ENCODE results near the gene SCT.

SCT gene

DNA sequence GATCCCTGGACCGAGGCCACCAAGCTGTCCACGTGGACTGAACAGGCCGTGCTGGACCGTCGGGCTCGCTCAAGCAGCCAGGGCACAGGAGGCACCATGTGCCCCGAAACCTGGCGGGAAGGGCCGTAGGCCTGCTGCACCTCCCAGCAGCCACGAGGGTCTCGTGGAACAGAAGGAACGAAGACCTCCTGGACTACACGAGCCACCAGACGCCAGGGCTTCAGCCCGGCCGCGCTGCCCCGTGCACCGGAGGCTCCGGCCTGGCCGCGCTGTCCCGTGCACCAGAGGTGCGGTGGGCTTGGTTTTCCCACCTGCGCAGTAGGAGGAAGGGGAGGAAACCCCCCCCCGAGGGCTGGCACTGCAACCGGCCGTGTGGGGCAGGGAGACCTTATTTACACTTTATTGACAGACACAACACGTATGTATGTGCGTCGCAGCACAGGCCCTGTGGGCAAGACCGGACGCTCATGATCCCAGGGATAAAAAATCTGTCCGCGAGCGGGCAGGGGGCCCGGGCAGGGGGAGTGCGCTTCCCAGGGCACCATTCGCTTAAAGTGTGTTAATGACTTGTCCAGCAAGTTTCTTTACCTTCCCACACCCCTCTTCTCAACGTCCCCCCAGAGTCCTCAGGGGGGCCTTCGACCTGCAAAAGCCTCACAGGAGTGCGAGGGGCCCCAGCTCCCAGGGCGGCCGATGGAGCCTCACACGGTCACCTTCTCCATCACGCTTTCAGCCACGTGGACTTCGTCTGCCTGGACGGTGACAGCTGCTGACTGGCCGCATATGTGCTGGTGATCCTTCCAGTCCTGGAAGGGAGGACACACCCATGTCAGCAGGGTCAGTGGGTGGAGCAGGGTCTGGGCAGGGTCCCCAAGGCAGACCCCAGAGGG is 17.1 kb upstream of the SCT start:
- DNase-seq (ENCODE audit: low read depth): no peak

DNA sequence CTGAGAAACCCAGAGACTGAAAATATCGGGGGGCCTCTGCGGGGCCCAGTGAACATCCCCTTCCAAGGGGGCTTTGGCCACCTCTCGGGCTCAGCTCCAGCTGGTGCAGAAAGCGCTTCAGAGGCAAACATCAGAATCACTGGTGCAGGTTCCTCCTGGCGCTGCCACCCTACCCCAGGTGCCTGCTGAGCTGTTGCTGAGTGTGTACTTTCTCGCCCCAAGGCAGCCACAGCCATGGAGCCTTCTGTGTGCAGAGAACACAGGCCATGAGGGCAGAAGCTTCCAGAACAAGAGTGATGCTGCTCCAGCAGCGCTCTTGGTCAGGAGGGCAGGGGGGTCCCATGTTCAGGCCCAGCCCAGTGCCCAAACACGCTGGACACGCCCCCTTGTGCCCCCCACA is 16.4 kb upstream of the SCT start:
- DNase-seq (ENCODE audit: low read depth): no peak

DNA sequence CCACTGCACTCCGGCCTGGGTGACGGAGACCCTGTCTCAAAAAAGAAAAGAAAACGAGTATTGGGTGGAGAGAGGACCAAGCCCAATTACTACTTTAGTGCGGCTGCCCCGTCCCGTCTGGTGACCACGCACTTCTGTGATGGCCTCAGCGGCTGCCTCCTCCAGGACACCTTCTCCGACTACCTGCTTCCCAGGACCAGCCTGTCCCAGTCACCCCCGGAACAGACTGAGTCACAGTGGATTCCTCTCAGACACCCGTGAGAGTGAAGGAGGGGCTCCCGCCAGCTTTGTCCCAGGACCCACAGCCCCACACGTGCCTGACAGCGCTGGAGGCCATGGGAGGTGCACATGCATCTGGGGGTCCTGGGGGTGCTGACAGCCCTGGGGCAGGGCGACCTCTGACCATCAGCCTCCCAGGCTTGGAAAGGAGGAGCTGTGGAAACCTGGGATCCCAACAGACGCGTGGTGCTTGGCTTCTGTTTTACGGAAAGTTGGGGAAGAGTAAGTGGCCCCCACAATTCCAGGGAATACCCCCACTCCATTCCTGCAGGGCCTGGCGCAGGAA is 14.9 kb upstream of the SCT start:
- no peak for DNase-seq (ENCODE audit: low read depth)

GRCh38 chr11:640021-640706 is 13.2 kb upstream of the SCT start:
- no peak for DNase-seq (ENCODE audit: low read depth)

- no peak for DNase-seq (ENCODE audit: low read depth)
Measured at GRCh38 chr11:639332-639955, 12.5 kb upstream of the SCT start.

DNA sequence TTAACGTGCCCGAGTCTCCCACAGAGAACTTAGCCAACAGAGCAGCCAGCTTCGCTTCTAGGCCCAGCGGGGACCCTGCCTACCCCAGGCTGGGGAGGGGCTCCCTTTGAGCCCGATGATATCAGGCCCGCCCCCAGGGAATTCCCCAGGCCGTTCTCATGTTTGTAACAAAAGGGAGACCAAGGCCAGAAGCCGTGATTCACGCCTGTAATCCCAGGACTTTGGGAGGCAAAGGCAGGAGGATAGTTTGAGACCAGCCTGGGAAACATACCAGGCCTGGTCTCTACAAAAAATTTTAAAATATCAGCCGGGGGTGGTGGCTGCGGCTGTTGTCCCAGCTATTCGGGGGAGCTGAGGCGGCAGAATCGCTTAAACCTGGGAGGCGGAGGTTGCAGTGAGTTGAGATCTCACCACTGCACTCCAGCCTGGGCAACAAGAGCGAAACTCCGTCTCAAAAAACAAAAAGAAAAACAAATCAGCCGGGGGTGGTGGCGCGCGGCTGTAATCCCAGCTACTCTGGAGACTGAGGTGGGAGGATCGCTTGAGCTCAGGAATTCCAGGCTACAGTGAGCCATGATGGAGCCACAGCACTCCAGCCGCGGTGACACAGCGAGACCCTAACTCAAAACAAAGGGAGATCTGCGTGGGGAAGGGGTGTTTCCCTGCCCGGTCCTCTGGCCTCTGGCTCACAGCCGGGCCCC is 11.8 kb upstream of the SCT start:
- no peak for DNase-seq (ENCODE audit: low read depth)

DNA sequence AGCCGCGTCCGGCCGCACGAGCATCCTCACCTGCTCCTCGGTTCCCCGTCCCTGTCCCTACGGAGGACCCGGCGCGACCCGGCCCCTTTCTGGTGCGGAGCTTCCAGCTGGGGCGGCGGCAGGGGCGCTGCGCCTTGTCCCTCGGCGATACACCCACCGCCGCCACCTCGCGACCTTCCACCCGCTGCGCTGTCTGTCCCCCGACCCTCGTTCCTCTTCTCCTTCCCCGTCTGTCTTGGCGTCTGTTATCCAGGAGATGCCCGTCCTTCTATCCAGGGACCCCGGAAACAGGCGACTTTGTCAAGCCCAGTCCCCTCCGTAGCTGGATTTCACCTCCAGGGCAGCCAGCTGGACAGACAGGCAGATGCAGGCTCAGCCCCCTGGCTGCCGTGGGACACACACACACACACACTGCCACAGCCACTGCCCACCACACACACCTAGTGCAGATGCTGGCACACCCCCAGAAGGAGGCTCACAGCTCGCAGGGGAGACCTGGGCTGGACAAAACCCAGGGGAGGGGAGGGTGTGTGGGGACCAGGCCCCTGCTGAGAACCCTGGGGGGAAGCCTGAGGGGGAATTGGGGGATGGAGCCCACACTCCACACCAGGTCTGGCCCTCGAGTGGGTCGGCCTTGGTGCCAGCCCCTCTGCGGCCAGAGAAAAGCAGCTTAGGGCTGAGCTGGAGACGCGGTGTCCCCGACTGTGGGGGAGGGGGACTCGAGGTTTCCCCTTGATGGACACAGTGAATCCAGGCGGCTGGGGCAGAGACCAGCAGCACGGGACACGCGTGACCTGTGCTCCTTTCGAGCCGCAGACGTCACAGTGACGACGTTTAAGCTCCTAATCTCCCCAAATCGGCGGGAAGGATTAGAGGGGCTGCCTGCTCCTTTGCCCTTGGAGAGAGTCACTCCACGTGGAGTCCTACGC is 10.9 kb upstream of the SCT start:
- no peak for DNase-seq (ENCODE audit: low read depth)

DNA sequence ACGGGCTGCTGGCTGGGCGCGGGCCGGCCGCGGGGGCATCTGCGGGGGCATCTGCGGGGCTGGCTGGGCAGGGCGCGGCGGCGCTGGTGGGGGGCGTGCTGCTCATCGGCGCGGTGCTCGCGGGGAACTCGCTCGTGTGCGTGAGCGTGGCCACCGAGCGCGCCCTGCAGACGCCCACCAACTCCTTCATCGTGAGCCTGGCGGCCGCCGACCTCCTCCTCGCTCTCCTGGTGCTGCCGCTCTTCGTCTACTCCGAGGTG is 10.3 kb upstream of the SCT start:
- no peak for DNase-seq (ENCODE audit: low read depth)

DNA sequence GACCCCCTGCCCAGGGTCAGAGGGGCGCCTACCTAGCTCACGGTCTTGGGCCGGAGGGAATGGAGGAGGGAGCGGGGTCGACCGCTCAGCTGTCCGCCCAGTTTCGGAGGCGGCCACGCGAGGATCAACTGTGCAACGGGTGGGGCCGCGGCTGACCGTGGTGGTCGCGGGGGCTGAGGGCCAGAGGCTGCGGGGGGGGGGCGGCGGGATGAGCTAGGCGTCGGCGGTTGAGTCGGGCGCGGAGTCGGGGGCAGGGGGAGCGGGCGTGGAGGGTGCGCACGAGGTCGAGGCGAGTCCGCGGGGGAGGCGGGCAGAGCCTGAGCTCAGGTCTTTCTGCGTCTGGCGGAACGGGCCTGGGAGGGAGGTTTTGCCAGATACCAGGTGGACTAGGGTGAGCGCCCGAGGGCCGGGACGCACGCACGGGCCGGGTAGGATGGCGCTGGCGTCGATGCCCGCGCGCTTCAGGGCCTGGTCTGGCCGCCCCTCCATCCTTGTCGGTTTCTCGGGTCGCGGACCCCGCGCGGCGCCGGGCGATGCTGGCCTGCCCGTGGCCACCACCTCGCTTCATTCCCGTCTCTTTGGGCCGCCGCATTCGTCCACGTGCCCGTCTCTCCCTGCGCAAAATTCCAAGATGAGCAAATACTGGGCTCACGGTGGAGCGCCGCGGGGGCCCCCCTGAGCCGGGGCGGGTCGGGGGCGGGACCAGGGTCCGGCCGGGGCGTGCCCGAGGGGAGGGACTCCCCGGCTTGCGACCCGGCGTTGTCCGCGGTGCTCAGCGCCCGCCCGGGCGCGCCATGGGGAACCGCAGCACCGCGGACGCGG is 9.7 kb upstream of the SCT start, which contains the start of gene DRD4:
TSS of gene DRD4 (plus strand) at position 759 of the 822 bp plus-strand sequence. CDS start at position 795, 36 bp downstream.
- DNase-seq (ENCODE audit: low read depth): no peak

DNA sequence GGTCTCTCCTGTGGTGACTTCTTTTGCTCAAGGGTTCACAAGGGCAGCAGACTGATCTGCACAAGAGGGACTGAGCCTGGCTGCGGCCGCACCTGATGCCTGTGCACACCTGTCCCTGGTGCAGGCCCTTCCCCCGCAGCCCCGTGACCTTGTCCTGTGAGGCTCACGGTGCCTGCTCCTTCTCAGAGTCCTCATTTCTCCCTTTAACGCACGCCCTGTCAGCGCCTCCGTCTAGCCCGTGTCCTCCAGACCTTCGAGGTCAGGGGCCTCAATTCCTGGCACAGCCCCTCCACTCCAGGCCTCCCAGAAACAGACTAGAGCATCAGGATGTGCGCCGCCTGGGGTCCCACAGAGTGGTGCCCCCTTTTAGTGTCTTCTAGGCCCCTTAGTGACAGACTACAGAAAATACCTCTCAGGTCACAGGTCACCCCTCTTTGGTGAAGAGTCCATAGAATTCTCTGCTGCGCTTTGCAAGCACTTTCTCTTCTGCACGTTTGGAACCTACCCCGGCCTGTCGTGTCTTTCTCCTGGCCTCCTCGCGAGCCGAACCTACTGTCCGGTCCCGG is 9.0 kb upstream of the SCT start:
- no peak for DNase-seq (ENCODE audit: low read depth)

DNA sequence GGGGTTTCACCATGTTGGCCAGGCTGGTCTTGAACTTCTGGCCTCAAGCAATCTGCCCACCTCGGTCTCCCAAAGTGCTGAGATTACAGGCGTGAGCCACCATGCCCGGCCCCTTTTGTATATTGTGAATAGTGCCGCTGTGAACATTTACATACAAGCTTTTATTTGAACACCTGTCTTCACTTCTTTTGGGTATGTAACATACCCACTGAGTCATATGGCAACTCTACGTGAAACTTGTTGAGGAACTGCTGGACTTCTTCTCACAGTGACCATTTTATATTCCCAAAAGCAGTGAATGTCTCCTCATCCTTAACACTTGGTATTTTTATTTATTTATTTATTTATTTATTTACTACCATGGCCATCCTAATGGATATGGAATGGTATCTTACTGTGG is 3.9 kb upstream of the SCT start:
- no peak for DNase-seq (ENCODE audit: low read depth)

DNA sequence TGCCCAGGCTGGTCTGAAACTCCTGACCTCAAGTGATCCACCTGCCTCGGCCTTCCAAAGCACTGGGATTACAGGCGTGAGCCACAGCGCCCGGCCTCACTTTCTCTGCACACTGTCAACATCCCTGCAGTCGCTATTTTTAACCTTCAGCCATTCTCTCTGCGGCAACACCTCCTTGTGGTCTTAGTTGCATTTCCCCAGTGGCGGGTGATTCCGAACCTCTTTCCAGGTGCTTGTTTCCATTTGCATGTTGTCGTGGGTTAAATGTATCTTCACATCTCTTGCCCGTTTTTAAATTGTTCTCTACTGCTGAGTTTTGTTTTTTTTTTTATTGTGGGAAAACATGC is 2.2 kb upstream of the SCT start:
- DNase-seq (ENCODE audit: low read depth): no peak

GRCh38 chr11:628056-628455 is 1.1 kb upstream of the SCT start:
- DNase-seq (ENCODE audit: low read depth): no peak

GRCh38 chr11:627308-627576 is 261 bp upstream of the SCT start:
- DNase-seq (ENCODE audit: low read depth): no peak

DNA sequence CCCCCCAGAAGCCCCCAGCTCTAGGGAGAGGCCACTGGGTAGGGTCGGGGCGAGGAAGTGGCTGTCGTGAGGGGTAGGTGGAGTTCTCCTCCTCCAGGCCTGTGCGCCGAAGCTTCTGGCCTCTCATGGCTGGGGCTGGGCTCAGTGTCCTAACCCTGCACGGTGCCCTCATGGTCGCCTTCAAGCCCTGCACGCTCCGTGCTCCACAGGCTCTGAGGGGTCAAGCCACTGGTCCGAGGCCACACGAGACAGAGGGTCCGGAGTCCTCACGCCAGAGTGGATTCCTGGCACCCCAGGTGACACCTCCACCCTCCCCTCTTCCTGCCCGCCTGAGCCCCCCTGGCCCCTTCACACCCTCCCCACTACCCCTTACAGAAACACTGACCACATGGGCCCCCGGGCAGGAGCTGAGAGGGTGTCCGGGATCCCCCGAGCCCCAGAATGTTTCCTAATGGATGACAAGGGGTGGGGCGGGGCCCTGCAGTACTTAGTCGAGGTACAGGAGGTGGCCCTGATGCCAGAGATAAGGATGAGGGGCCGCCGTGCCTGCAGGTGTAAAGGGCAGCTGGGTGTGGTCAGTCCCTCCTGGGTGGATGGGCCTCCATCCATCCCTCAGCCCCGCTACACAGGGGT is 1.2 kb downstream of the SCT start:
- no peak for DNase-seq (ENCODE audit: low read depth)

DNA sequence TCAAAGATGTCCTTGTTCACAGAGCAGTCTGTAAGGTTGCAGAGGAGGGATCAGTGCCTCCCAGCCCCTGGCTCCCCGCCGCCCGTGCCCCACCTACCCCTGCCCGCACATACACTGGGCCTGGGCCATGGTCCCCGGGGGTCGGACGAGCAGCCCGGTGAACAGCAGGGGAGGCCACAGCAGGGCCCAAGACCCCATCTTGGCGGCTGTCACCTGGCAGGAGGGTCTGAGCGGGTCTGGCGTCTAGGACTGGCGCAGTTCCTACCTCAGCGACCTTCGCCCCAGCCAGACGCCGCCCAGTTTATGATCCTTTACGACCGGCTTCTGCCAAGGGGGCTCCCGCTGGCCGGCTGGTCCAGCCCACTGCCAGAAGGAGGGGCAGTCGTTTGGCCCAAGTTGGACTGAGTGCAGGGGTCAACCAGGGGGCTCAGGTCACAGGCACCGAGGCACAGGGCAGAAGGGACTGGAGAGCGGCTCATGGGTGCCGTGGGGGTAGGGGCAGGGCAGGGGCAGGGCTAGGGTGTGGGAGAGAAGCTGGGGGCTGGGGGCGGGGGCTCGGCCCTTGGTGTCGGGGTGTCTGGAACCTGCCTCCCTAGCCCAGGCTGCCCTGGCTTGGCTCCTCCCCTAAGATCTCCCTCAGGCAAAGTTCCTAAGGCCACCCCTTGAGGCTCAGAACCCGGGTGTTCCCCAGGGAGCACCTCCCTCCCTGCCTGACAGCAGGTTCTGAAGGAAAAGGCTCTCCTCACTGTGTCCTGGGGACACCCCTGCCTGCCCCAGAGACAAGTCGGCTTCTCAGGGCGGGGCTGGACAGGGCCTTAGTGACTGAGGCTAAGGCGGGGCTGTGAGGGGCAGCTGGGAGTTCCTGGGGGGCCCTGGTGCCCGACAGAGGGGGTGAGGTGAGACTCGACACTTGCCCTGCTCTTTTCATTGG is 2.0 kb downstream of the SCT start, which contains the start of gene CDHR5:
TSS of gene CDHR5 (minus strand) at position 251 of the 931 bp plus-strand sequence. CDS start at position 198, 53 bp downstream.
- DNase-seq (ENCODE audit: low read depth): no peak

DNA sequence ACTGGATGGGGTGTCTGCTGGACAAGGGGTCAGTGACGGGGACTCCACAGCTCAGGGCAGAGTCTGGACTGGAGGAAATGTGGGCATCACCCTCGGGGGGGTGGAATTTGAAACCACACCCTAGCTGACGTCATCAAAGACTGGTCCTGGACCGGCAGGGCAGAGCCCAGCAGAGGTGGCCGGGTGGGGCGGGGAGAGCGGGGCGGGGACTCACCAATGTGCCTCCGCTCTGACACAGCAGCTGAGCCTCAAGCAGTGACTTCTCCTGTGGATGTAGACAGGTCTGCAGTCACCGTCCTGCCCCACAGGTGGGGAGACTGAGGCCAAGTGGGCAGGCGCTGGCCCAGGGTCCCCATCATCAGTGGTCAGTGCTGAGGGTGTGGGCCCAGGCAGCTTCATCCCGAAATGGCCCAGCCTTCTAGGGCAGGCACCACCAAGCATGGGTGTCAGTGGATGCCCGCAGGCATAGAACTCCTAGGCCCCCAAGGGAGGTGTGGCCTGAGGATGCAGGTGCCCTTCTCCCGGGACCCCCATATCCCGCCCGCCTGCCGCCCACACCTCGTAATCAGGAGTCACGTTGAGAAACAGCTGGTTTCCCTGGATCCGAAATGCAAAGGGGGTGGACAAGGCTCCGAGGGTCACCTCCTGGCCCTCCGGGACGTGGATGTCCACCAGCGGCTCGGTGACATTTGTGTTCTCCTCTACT is 2.8 kb downstream of the SCT start:
- DNase-seq (ENCODE audit: low read depth): no peak

DNA sequence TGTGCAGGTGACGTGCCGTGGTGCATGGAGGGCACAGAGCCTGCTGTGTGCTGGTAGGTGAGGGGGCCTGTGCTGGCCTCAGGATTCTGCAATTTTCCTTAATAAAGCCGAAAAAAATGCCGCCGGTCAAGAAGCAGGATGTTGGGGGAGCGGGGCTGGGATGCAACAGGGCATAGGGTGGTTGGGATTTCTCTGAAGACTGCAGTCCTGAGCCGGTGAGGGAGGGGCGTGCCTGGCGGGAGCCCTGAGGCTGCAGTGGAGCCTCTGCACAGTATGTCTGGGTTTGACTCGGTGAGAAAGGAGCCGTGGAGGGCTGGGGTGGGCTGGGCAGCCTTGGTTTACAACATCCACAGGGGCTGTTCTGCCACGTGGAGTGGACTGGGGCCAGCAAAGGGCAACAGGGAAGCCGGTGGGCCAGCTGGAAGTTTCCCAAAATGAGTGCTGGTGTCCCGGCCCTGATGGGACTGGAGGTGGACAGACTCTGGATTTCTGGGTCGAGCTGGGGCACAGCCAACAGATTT is 3.6 kb downstream of the SCT start:
- DNase-seq (ENCODE audit: low read depth): no peak

All from fibroblast of the conjunctiva (primary cell).